Endothelial cell of umbilical vein (primary cell): ENCODE measurements around the gene TPP2.

ENCODE experiments used
- CTCF ChIP-seq, 2 donors: IDR thresholded peaks; 1 replicate in 1 of 2; 2 replicates in 1 of 2; pipeline ENCODE4 v1.5.1; 2011; ENCODE audit warnings: low read length in 2 of 2, mild to moderate bottlenecking in 2 of 2, moderate library complexity in 2 of 2, control low read depth in 1 of 2, inconsistent platforms in 1 of 2, low read depth in 1 of 2; ENCODE audit not compliant: insufficient read depth in 1 of 2; ENCODE audit errors: extremely low read depth in 1 of 2
- EZH2 ChIP-seq: IDR thresholded peaks from 2 replicates; pipeline ENCODE4 v1.6.1; 2012; ENCODE audit warnings: borderline replicate concordance, low read depth, mild to moderate bottlenecking, moderate library complexity, low read length, inconsistent platforms; ENCODE audit not compliant: severe bottlenecking
- FOS ChIP-seq: IDR thresholded peaks from 2 replicates; pipeline ENCODE4 v1.6.1; 2011; ENCODE audit warnings: mild to moderate bottlenecking, low read length, moderate library complexity, borderline replicate concordance; ENCODE audit not compliant: insufficient read depth
- GATA2 ChIP-seq: IDR thresholded peaks from 2 replicates; pipeline ENCODE4 v1.7.0; 2011; ENCODE audit warnings: low read depth, mild to moderate bottlenecking, moderate library complexity, mixed read lengths, low read length; ENCODE audit not compliant: insufficient read length, insufficient read depth
- JUN ChIP-seq: IDR thresholded peaks from 2 replicates; pipeline ENCODE4 v1.6.1; 2011; ENCODE audit warnings: borderline replicate concordance, low read depth; ENCODE audit not compliant: insufficient read length, insufficient read depth
- MAX ChIP-seq: IDR thresholded peaks from 2 replicates; pipeline ENCODE4 v1.6.1; 2011; ENCODE audit not compliant: insufficient read depth, insufficient read length
- MYC ChIP-seq: IDR thresholded peaks from one replicate; pipeline ENCODE4 v1.6.1; 2011; ENCODE audit warnings: mild to moderate bottlenecking, low read depth, low read length
- POLR2A ChIP-seq: IDR thresholded peaks from 2 replicates; pipeline ENCODE4 v1.6.1; 2012; ENCODE audit warnings: low read depth, mild to moderate bottlenecking, control low read depth, low read length
- POLR2AphosphoS5 ChIP-seq: IDR thresholded peaks from 2 replicates; pipeline ENCODE4 v1.6.1; 2012; ENCODE audit warnings: low read depth, mild to moderate bottlenecking, control low read depth, low read length, moderate library complexity; ENCODE audit not compliant: insufficient read depth

- TF ChIP-seq CTCF (IDR thresholded peaks at IDR 0.05; ENCODE audit: extremely low read depth in 1 of 2, insufficient read depth in 1 of 2, low read depth in 1 of 2, low read length in 2 of 2) (no peak), JUN (no peak), EZH2 (no peak), POLR2AphosphoS5 (no peak), POLR2A (no peak), MAX (no peak), MYC (no peak), FOS (no peak), GATA2 (no peak)
Observed at GRCh38 chr13:102700088-102701031, 103.6 kb downstream of the TPP2 start.
